Common myeloid progenitor, CD34-positive (primary cell): ENCODE measurements around the gene CFAP300.

Experiments
- CTCF ChIA-PET: fragments of 350-600 bp; sonication (Branson Sonifier 250); formaldehyde crosslinking; loops from one replicate; lab custom pipeline; 2021; ENCODE audit warnings: antibody characterized with exemption; lab: Charles Lee
- POLR2A ChIA-PET: fragments of 350-600 bp; sonication (Branson Sonifier 250); formaldehyde crosslinking; loops from one replicate; lab custom pipeline; 2021; ENCODE audit warnings: antibody characterized with exemption; lab: Charles Lee
- DNase-seq, 3 donors: peaks; one replicate each; pipeline versions ENCODE4 v3.0.0 to v3.0.0-alpha.2; 2013
- H3K27ac ChIP-seq, 2 experiments: 1 replicate in 1 of 2; 2 replicates in 1 of 2; pipeline ENCODE4 v1.7.0; 2013; ENCODE audit warnings: inconsistent platforms in 2 of 2, low read length in 2 of 2, mild to moderate bottlenecking in 2 of 2, low read depth in 1 of 2, moderate library complexity in 1 of 2; ENCODE audit not compliant: severe bottlenecking in 2 of 2, insufficient read depth in 1 of 2, poor library complexity in 1 of 2
- H3K27me3 ChIP-seq, 5 experiments: replicated peaks in 2 of 5; 1 replicate in 3 of 5; 2 replicates in 2 of 5; pipeline versions ENCODE4 v1.6.1 to v1.7.0; 2013; ENCODE audit warnings: low read length in 4 of 5, mild to moderate bottlenecking in 2 of 5, moderate library complexity in 2 of 5, inconsistent platforms in 1 of 5; ENCODE audit not compliant: insufficient read depth in 5 of 5, control insufficient read depth in 4 of 5
- H3K36me3 ChIP-seq, 4 experiments: 1 replicate in 2 of 4; 2 replicates in 2 of 4; pipeline versions ENCODE4 v1.6.1 to v1.7.0; 2013; ENCODE audit warnings: low read length in 3 of 4, control low read depth in 1 of 4, mild to moderate bottlenecking in 1 of 4; ENCODE audit not compliant: control insufficient read depth in 4 of 4, insufficient read depth in 4 of 4
- H3K4me1 ChIP-seq, 4 experiments: 1 replicate in 3 of 4; 2 replicates in 1 of 4; pipeline versions ENCODE4 v1.6.1 to v1.7.1; 2013; ENCODE audit warnings: low read length in 3 of 4, mild to moderate bottlenecking in 3 of 4, control low read depth in 1 of 4, inconsistent platforms in 1 of 4, moderate library complexity in 1 of 4; ENCODE audit not compliant: control insufficient read depth in 4 of 4, insufficient read depth in 4 of 4; ENCODE audit errors: control extremely low read depth in 1 of 4
- H3K4me3 ChIP-seq, 7 experiments: 1 replicate in 4 of 7; 2 replicates in 3 of 7; pipeline versions ENCODE4 v1.5.1 to v1.7.0; 2013; ENCODE audit warnings: mild to moderate bottlenecking in 7 of 7, low read length in 6 of 7, moderate library complexity in 6 of 7, inconsistent platforms in 2 of 7, low read depth in 2 of 7, control low read depth in 1 of 7; ENCODE audit not compliant: insufficient read depth in 4 of 7, control insufficient read depth in 1 of 7; ENCODE audit errors: extremely low read depth in 1 of 7
- H3K9me3 ChIP-seq, 5 experiments: 1 replicate in 4 of 5; 2 replicates in 1 of 5; pipeline versions ENCODE4 v1.6.1 to v1.7.1; 2013; ENCODE audit warnings: low read length in 4 of 5, mild to moderate bottlenecking in 2 of 5, inconsistent platforms in 1 of 5, low read depth in 1 of 5, moderate library complexity in 1 of 5; ENCODE audit not compliant: control insufficient read depth in 4 of 5, insufficient read depth in 2 of 5; ENCODE audit errors: control extremely low read depth in 1 of 5
- WGBS: methylation state at CpG from one replicate; pipeline ENCODE4 v1.1.5; 2013; ENCODE audit not compliant: insufficient coverage; 5-methylcytosine and 5-hydroxymethylcytosine counted together

Gene CFAP300

GRCh38 chr11:102010776-102011494 is 36.3 kb upstream of the CFAP300 start:
- no peak overlapping the region for H3K27ac ChIP-seq
- no peaks in the 10 kb centered on the region for H3K36me3 ChIP-seq
- H3K4me3 ChIP-seq: no peak overlapping the region
- no peaks in the 10 kb centered on the region for H3K4me1 ChIP-seq
- H3K9me3 ChIP-seq: no peaks in the 10 kb centered on the region
- 38% methylated on average over 8 of the region's 12 CpGs for WGBS
- ChIA-PET CTCF (interaction anchor here (2.5 to 6.6 kb wide), 2 partner anchors 149 to 150 kb away, joined by 8 to 110 read pairs; no protein-coding TSS in a partner anchor), POLR2A (interaction anchor here (0.6 kb wide), 1 partner anchor 530 kb away, joined by 3 read pairs; no protein-coding TSS in a partner anchor)
- no peak for DNase-seq
- H3K27me3 ChIP-seq: peaks cover 5 to 43% (median 12%) of the 10 kb centered on the region in 5 experiments

- Histone ChIP-seq H3K4me3 (no peak overlapping the region), H3K36me3 (no peaks in the 10 kb centered on the region), H3K27ac (no peak overlapping the region), H3K27me3 (peaks cover 7 to 43% (median 12%) of the 10 kb centered on the region in 5 experiments), H3K9me3 (no peaks in the 10 kb centered on the region), H3K4me1 (no peaks in the 10 kb centered on the region)
- DNase-seq: peak in 2 of 3 donors; percentile 11 to 24
- ChIA-PET POLR2A (no interaction called here), CTCF (interaction anchor here (1.1 to 2.5 kb wide), 2 partner anchors 152 to 555 kb away, joined by 3 to 8 read pairs; no protein-coding TSS in a partner anchor)
- WGBS: 25% methylated on average over 3 of the region's 3 CpGs
Observed at GRCh38 chr11:102012946-102013345, 34.3 kb upstream of the CFAP300 start.

GRCh38 chr11:102014756-102015155 is 32.5 kb upstream of the CFAP300 start:
- H3K4me1 ChIP-seq: no peaks in the 10 kb centered on the region
- POLR2A ChIA-PET: no interaction called here
- 100% methylated on average over 5 of the region's 5 CpGs for WGBS
- no peak for DNase-seq
- no peaks in the 10 kb centered on the region for H3K36me3 ChIP-seq
- H3K27ac ChIP-seq: no peak overlapping the region
- H3K9me3 ChIP-seq: no peaks in the 10 kb centered on the region
- H3K4me3 ChIP-seq: no peak overlapping the region
- peaks cover 5 to 43% (median 9%) of the 10 kb centered on the region in 5 experiments for H3K27me3 ChIP-seq
- CTCF ChIA-PET: interaction anchor here (0.9 kb wide), 1 partner anchor 150 kb away, joined by 3 read pairs; no protein-coding TSS in a partner anchor

- Histone ChIP-seq H3K36me3 (no peaks in the 10 kb centered on the region), H3K4me1 (no peaks in the 10 kb centered on the region), H3K9me3 (no peaks in the 10 kb centered on the region), H3K4me3 (no peak overlapping the region), H3K27ac (no peak overlapping the region), H3K27me3 (peaks cover 2 to 22% (median 7%) of the 10 kb centered on the region in 5 experiments)
- CTCF ChIA-PET: interaction anchor here (1.3 to 2.0 kb wide), 2 partner anchors 9 to 156 kb away, joined by 4 to 10 read pairs; no protein-coding TSS in a partner anchor
- POLR2A ChIA-PET: no interaction called here
- 100% methylated on average over 2 of the region's 3 CpGs for WGBS
- DNase-seq: no peak
Observed at GRCh38 chr11:102017026-102017425, 30.2 kb upstream of the CFAP300 start.

GRCh38 chr11:102026217-102026616 is 21.0 kb upstream of the CFAP300 start:
- POLR2A ChIA-PET: no interaction called here
- H3K9me3 ChIP-seq: no peaks in the 10 kb centered on the region
- CTCF ChIA-PET: no interaction called here
- no peak overlapping the region for H3K27ac ChIP-seq
- no peak for DNase-seq
- H3K36me3 ChIP-seq: no peaks in the 10 kb centered on the region
- H3K4me1 ChIP-seq: no peaks in the 10 kb centered on the region
- H3K4me3 ChIP-seq: no peak overlapping the region
- WGBS: 100% methylated on average over 1 of the region's 4 CpGs
- H3K27me3 ChIP-seq: peaks cover 0 to 43% (median 3%) of the 10 kb centered on the region in 5 experiments

- H3K36me3 ChIP-seq: no peaks in the 10 kb centered on the region
- H3K4me1 ChIP-seq: no peaks in the 10 kb centered on the region
- peaks cover 0 to 43% (median 3%) of the 10 kb centered on the region in 5 experiments for H3K27me3 ChIP-seq
- H3K9me3 ChIP-seq: no peaks in the 10 kb centered on the region
- ChIA-PET CTCF (no interaction called here), POLR2A (no interaction called here)
- H3K4me3 ChIP-seq: no peak overlapping the region
- no peak for DNase-seq
- H3K27ac ChIP-seq: no peak overlapping the region
- WGBS: 7% methylated on average over 2 of the region's 2 CpGs
Observed at GRCh38 chr11:102026959-102027358, 20.3 kb upstream of the CFAP300 start.

GRCh38 chr11:102036757-102037156 is 10.5 kb upstream of the CFAP300 start:
- H3K9me3 ChIP-seq: no peaks in the 10 kb centered on the region
- H3K36me3 ChIP-seq: no peaks in the 10 kb centered on the region
- WGBS: no CpG with 5 or more reads among the region's 1 CpG
- H3K27ac ChIP-seq: no peak overlapping the region
- H3K4me1 ChIP-seq: no peaks in the 10 kb centered on the region
- peaks cover 0 to 2% (median 0%) of the 10 kb centered on the region in 5 experiments for H3K27me3 ChIP-seq
- POLR2A ChIA-PET: no interaction called here
- CTCF ChIA-PET: no interaction called here
- DNase-seq: no peak
- no peak overlapping the region for H3K4me3 ChIP-seq
